ENCODE measurements around the gene CPEB3. TPM values are rescaled to one million over a fixed set of nuclear protein-coding genes. Genes with fewer than 3 reads are reported as not detected.

Gene CPEB3
- polyA plus RNA-seq, 2 of the 4 experiments (the other 2 are of a cell fraction): 0.37 to 0.41 TPM

- FAIRE-seq (peak; percentile 7), DNase-seq (ENCODE audit: low read depth in 1 of 2, low spot score in 1 of 2) (no peak), ATAC-seq (no peak)
- WGBS (ENCODE audit: missing lambda C conversion rate): 80% methylated on average over 8 of the region's 8 CpGs
- Histone ChIP-seq H3K27ac (no peak overlapping the region), H3K4me3 (no peak overlapping the region), H3K4me2 (no peak overlapping the region), H3K4me1 (no peaks in the 10 kb centered on the region), H3K9me3 (no peaks in the 10 kb centered on the region)
- POLR2A ChIA-PET: no interaction called here
- CTCF ChIA-PET: interaction anchor here (0.6 to 1.7 kb wide), 3 partner anchors 41 to 105 kb away, joined by 3 read pairs; no protein-coding TSS in a partner anchor
- TF ChIP-seq CHD4 (IDR thresholded peaks at IDR 0.05; ENCODE audit: borderline replicate concordance): no peak
Measured at GRCh38 chr10:92156874-92157773, 133.8 kb downstream of the CPEB3 start.

- CTCF ChIA-PET: interaction anchor here (0.6 kb wide), 1 partner anchor 29 kb away, joined by 3 read pairs; no protein-coding TSS in a partner anchor
- no peak overlapping the region for H3K4me3 ChIP-seq
- H3K9me3 ChIP-seq: no peaks in the 10 kb centered on the region
- no peak overlapping the region for H3K27ac ChIP-seq
- no peaks in the 10 kb centered on the region for H3K4me1 ChIP-seq
- FAIRE-seq (no peak), DNase-seq (ENCODE audit: low read depth in 1 of 2, low spot score in 1 of 2) (no peak), ATAC-seq (no peak)
- POLR2A ChIA-PET: no interaction called here
- TF ChIP-seq MAFK (IDR thresholded peaks at IDR 0.05; ENCODE audit: partially characterized antibody): no peak
- no peak for TF ChIP-seq RNF2 (IDR thresholded peaks at IDR 0.05; ENCODE audit: borderline replicate concordance, low read depth)
- TF ChIP-seq EHF (CRISPR knock-in tag; IDR thresholded peaks at IDR 0.05): no peak
- TF ChIP-seq ZSCAN20 (CRISPR knock-in tag; IDR thresholded peaks at IDR 0.05): no peak
- H3K4me2 ChIP-seq: no peak overlapping the region
Measured at GRCh38 chr10:92150823-92151222, 140.1 kb downstream of the CPEB3 start.

DNA sequence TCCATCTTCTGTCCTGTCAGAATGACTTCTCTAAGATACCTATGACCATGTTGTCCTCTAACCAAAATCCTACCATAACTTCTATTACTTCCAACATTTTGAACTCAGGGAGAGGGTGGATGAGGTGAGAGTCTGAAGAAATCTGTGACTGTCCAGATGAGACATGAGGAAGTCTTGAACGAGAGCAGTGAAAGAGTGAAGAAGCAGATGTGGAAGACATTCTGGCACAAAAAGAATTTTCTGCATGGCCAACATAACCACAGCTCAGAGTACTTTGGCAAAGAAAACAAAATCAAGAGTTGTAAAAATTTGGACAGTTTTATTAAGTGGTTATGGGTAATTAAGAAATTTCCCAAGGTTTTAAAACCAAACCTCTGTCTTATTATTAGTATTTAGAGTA lies 141.6 kb downstream of the CPEB3 start:
- H3K4me3 ChIP-seq: no peak overlapping the region
- no peak overlapping the region for H3K27ac ChIP-seq
- ATAC-seq: no peak
- no peaks in the 10 kb centered on the region for H3K4me1 ChIP-seq
- POLR2A ChIA-PET: no interaction called here
- H3K4me2 ChIP-seq: no peak overlapping the region
- DNase-seq (ENCODE audit: low read depth in 1 of 2, low spot score in 1 of 2): no peak
- CTCF ChIA-PET: no interaction called here
- no peak for TF ChIP-seq ESRRA (IDR thresholded peaks at IDR 0.05; ENCODE audit: borderline replicate concordance, low read length)
- no peak for TF ChIP-seq ZSCAN20 (CRISPR knock-in tag; IDR thresholded peaks at IDR 0.05)
- no peak for TF ChIP-seq HDAC2 (IDR thresholded peaks at IDR 0.05)
- no peak for TF ChIP-seq CBX8 (IDR thresholded peaks at IDR 0.05)
- no peak for TF ChIP-seq HOXB5 (CRISPR knock-in tag; IDR thresholded peaks at IDR 0.05)
- TF ChIP-seq HOXA7 (CRISPR knock-in tag; IDR thresholded peaks at IDR 0.05): no peak
- TF ChIP-seq POLR2A (IDR thresholded peaks at IDR 0.05; ENCODE audit: low read length): no peak
- TF ChIP-seq NFE2L2 (conservative IDR thresholded peaks at IDR 0.05; ENCODE audit: low read length): no peak
- TF ChIP-seq ZFP36 (IDR thresholded peaks at IDR 0.05; ENCODE audit: borderline replicate concordance, partially characterized antibody): no peak
- TF ChIP-seq RAD21 (conservative IDR thresholded peaks at IDR 0.05 in 1 of 2, IDR thresholded peaks at IDR 0.05 in 1 of 2): no peak
- 88% methylated on average over 1 of the region's 1 CpG for WGBS (ENCODE audit: missing lambda C conversion rate)
- H3K9me3 ChIP-seq: no peaks in the 10 kb centered on the region
- no peak for FAIRE-seq

DNA sequence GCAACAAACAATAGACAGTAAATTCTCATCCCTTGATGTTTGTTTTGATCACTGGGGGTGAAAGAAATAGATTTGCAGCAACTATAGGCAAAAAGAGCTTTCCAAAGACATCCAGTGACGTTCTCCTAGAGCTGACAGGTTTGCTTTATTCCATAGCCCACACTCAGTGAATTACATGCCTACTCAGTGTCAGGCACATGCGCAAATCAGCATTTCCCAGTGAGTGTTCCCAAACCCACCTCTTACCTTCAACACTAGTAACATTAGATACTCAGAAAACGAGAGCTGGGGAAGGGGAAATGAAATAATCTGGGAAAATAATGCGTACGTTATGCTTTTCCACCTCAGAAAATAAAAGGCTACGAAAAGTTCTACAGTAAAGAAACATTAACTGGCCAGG lies 144.1 kb downstream of the CPEB3 start:
- H3K27ac ChIP-seq: no peak overlapping the region
- POLR2A ChIA-PET: no interaction called here
- no peak overlapping the region for H3K4me3 ChIP-seq
- no peak overlapping the region for H3K4me2 ChIP-seq
- no peak for FAIRE-seq
- H3K9me3 ChIP-seq: no peaks in the 10 kb centered on the region
- CTCF ChIA-PET: interaction anchor here (1.0 kb wide), 1 partner anchor 127 kb away, joined by 3 read pairs; no protein-coding TSS in a partner anchor
- H3K4me1 ChIP-seq: peaks cover 7% of the 10 kb centered on the region; the same call in 1 of the 3 replicates
- no peak for ATAC-seq
- TF ChIP-seq FOSB (CRISPR knock-in tag; IDR thresholded peaks at IDR 0.05) (no peak), ZNF302 (CRISPR knock-in tag; IDR thresholded peaks at IDR 0.05) (no peak), CBX2 (IDR thresholded peaks at IDR 0.05; ENCODE audit: borderline replicate concordance, low read depth) (no peak)
- TF ChIP-seq, protein P1, sequence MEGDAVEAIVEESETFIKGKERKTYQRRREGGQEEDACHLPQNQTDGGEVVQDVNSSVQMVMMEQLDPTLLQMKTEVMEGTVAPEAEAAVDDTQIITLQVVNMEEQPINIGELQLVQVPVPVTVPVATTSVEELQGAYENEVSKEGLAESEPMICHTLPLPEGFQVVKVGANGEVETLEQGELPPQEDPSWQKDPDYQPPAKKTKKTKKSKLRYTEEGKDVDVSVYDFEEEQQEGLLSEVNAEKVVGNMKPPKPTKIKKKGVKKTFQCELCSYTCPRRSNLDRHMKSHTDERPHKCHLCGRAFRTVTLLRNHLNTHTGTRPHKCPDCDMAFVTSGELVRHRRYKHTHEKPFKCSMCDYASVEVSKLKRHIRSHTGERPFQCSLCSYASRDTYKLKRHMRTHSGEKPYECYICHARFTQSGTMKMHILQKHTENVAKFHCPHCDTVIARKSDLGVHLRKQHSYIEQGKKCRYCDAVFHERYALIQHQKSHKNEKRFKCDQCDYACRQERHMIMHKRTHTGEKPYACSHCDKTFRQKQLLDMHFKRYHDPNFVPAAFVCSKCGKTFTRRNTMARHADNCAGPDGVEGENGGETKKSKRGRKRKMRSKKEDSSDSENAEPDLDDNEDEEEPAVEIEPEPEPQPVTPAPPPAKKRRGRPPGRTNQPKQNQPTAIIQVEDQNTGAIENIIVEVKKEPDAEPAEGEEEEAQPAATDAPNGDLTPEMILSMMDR (IDR thresholded peaks at IDR 0.05): no peak
- DNase-seq (ENCODE audit: low read depth in 1 of 2, low spot score in 1 of 2): no peak
- WGBS (ENCODE audit: missing lambda C conversion rate): 84% methylated on average over 6 of the region's 6 CpGs
